Measurements from ENCODE around the gene GPER1.
"Not testable (repeated sequence)": the region's sequence is repeated elsewhere in the genome, so short reads cannot be mapped to it uniquely, and the experiment has no call there.

The GPER1 gene

DNA sequence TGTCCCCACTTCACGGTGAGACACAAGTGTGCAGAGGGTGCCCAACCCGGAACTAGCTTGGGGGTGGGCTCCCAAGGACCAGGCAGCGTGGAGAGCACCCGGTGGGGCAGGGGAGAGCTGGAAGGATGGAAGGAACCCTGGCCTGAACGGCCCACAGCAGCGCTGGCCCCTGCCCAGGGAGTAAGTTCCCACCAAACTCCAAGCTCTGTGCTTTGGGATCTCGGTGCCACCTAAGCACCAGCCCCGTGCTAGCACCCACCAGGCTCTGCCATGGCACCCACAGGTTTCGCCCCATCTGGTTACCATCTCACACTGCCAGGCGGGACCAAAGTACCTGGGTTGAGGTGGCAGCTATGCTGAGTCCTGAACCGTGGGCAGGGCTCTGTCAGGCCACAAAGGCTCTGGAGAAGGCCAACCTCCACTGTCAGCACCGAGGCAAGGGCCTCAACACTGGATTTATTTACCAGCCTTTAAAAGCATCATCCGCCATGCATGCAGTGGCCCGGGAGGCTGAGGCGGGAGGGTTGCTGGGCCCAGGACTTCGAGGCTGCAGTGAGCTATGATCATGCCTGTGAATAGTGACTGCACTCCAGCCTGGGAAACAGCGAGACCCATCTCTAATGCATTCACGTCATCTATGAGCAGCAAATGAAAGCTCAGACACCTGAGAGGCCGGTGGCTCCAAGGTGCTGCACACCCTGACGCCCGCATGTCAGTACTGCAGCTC, 16.0 kb downstream of the GPER1 start:
- DNase-seq (ENCODE audit: low read depth): no peak

DNA sequence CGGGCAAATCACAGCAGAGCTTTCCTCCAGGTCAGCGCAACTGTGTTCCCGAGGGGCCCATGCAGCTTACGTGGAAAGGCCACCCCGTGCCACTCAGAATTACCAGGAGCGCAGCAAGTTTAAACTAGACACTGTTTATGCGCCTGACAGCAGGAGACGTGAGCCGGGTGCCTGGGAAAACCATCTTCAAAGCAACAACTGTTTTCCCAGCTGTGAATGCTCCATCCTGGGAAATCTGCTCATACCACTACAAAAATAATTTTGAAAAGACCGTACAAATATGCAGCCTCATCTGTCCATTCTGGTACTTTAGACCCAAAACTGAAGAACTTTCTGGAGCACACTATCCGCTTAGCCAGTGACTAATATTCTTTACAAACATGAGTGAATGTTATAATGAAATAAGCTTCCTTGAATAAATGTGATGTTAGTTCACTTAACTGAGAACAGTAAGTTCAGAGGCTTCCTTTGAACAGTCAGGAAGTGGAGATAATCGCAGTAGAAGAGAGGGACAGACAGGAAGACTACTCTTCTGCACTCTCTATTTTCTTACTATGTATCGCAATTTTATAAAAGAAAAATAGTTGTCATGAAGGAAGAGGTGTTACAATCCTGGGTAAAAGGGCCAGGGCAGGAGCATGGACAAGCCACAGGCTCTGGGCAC, 16.7 kb downstream of the GPER1 start:
- DNase-seq (ENCODE audit: low read depth): no peak

- no peak for DNase-seq (ENCODE audit: low read depth)
These were observed 17.3 kb downstream of the GPER1 start for GRCh38 chr7:1105189-1105588.

DNA sequence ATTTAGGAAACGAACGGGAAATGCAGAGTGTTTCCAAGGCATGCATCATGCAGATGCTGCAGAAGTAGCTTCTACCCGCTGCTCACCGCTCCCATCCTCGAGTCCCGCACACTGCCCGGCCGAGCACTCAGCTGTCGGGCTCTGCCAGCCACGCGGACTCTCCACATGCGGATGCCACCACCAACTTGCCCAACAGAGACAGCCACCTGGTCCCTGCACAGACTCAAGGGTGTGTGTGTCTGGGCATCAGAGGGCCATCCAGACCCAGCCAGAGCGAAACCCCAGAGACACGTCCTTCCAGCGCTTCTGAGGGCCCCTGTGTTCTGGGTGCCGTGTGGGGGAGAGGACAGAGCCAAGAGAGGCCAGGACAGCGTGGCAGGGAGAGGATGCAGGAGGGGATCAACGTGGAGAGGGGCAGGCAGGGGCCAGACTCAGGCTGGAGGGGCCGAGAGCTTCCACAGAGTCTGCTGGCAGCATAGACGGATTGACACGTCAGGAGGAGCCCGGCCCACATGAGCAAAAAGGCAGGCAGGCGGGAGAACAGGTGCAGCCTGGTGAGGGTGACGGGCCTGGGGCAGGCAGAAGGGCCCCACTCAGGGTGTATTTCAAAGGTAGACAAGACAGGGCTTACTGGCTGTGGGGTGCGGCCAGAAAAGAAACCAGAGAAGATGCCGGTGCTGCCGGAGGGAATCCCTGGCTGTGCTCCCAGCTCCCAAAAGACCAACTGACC, 18.3 kb downstream of the GPER1 start:
- no peak for DNase-seq (ENCODE audit: low read depth)

- DNase-seq (ENCODE audit: low read depth): no peak
These were observed 19.0 kb downstream of the GPER1 start for GRCh38 chr7:1106793-1107421.

- no peak for DNase-seq (ENCODE audit: low read depth)
These were observed 20.5 kb downstream of the GPER1 start for GRCh38 chr7:1108264-1108920.

DNA sequence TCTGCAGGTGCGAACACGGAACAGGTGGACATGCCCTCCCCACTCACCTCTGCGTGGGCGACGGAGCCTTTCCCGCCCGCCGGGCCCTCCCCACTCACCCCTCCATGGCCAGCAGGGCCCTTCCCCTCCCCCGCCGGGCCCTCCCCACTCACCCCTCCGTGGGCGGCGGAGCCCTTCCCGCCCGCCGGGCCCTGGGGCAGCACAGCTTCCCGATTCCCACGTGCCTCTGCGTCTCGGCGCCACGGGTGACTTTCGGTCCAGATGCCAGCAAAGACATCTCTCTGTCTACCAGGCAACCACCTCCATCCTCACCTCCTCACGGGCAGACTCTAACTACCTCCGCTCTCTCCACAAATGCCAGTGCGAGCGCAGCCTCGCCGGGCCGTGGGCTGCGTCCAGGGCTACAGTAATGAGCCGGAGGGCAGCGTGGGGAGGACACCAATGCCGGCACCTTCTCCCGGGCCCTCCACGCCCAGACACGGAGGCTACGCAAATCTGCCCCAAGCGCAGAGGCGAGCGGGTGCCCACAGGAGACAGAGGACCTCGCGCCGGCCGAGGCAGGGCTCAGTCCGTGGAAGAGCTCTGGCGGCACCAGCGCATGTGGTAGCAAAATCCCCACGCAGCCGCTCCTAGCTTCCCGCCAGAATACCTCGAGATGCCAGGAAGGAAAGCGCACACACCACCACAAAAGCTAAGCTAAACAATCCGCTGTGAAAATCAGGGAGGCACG, 21.8 kb downstream of the GPER1 start:
- no peak for DNase-seq (ENCODE audit: low read depth)

DNA sequence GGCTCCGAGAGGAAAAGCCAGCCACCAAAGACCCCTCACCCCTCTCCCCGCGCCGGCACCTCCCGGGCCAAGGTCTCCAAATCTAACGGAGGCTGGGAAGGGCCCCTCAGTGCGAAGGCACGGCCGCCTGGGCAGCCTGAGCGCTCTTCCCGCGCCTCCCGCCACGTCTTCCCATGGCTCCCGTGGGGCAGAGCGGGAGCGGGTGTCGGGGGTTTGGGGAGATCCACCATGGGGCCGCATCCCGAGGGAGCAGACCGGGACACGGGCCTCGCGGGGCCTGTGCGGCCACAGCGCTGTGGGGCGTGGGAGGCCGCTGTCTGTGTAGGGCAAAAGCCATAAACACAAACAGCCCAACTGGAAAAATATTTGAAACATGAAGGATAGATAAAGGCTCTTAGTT, 22.4 kb downstream of the GPER1 start:
- DNase-seq (ENCODE audit: low read depth): no peak

GRCh38 chr7:1111156-1111555, 23.2 kb downstream of the GPER1 start:
- no peak for DNase-seq (ENCODE audit: low read depth)

DNA sequence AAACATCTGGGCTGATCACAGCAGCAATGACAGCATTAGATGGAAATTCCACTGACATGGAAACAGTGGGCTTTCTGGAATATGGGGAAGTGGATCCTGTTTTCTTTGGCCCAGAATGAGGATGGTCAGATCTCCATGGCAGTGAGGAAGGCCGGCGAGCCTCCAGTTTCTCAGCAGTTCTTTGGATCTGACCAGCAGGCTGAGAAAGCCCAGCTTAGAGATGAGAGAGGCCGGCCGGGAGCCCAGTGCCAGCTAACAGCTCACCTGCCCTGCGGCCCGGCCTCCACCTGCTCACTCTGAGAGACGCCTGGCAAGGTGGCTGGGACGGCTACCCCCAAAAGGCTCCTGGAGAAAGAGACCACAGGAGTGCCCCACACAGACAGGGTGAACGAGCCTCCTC, 24.2 kb downstream of the GPER1 start:
- DNase-seq (ENCODE audit: low read depth): no peak

DNA sequence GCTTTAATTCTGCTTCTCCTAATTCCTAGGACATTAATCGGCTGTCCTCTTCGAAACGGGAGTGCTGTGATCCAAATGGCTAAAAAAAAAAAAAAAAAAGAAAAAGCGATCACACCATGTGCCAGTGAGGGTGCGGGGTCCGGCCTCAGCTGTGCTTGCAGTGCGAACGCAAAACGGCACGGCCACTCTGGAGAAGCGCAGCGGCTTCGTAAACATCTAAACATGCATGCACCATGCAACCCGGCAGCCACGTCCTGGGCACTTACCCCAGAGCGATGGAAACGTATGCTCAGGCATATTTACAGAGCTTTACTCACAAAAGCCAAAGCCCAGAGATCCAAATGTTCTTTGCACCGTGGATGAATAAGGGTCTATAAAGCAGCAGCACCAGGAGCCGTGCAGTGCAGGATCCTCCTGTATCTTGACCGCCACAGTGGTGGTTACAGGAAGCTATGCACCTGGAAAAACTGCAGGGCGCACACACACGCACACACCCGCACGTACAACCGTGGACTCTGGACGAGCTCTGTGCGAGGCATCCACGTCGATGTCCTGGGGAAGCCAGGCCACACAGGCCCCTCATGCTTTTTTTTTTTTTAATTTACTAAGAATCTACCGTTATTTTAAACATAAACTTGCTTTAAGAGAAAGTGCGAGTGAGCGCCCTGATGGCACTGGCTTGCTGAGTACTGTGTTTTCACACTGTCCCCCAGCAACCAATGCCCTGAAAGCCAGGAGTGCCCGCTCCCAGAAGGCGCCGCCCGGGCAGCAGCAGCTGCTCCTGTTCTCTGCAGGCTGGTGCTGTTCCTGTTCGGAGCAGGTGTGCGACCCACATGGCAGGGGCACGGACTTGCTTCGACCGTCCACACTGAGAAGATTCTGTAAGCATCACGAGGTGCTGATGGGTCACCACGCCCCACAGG, 25.0 kb downstream of the GPER1 start:
- DNase-seq (ENCODE audit: low read depth): no peak

DNA sequence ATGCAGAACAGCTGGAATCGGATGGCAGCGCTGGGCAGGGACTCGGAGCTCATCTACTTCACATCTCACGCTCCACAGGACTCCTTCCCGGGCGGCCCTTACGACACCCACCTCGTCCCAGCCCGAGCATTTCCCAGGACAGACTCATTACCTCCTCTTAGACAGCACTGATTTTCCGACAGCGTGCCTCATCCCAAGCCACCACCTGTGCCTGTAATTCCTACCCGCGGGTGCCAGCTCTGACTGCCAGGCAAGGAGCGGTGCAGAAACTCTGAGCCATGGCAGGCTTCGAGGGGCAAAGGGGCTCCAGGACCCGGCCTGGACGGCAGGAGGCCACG, 25.6 kb downstream of the GPER1 start:
- DNase-seq (ENCODE audit: low read depth): no peak

DNA sequence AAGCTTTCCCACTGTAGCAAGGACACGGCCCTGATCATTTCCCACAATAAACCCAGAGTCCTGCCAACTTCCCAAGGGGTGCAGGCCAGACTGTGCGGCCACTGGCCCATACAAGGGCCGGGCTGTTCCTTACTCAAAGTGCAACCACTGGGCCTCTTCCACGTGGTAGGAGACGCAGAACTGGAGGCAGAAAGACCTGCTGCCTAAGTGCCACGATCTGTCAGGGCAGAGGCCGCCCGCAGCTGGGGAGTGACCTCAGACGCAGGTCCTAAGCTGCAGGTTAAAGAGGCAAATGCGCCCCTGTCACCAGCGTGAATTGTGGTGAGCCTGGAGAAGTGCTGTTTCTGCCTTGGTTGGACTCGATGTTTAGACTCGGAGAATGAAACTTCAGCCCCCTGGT, 26.2 kb downstream of the GPER1 start:
- no peak for DNase-seq (ENCODE audit: low read depth)

DNA sequence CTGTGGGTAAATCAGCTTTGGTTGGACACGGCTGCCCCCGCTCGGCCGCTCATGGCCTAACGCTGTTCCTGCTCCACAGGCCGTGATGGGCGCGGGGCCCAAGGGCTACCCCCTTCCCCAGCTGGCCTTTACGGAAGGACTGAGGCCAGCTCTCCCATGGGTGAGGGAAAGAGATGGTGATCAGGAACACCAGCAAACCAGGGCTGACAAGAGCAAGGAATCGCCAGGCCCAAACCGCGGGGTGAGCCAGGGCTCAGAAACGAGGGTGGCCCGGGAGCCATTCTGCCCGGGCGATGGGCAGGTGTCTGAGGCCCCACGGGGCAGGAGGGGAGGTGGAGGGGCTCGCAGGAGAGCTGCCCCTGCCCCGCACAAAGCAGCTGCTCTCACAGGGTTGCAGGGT, 26.6 kb downstream of the GPER1 start:
- no peak for DNase-seq (ENCODE audit: low read depth)

- DNase-seq (ENCODE audit: low read depth): not testable (repeated sequence)
These were observed 27.5 kb downstream of the GPER1 start for GRCh38 chr7:1115171-1116045.

DNA sequence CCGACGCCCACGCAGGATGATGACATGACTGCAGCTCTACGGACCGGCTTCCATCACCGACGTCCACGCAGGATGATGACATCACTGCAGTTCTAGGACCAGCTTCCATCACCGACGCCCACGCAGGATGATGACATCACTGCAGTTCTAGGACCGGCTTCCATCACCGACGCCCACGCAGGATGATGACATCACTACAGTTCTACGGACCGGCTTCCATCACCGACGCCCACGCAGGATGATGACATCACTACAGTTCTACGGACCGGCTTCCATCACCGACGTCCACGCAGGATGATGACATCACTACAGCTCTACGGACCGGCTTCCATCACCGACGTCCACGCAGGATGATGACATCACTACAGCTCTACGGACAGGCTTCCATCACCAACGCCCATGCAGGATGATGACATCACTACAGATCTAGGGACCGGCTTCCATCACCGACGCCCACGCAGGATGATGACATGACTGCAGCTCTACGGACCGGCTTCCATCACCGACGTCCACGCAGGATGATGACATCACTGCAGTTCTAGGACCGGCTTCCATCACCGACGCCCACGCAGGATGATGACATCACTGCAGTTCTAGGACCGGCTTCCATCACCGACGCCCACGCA, 28.6 kb downstream of the GPER1 start:
- DNase-seq (ENCODE audit: low read depth): not testable (repeated sequence)

GRCh38 chr7:1117321-1117928, 29.5 kb downstream of the GPER1 start:
- no peak for DNase-seq (ENCODE audit: low read depth)

DNA sequence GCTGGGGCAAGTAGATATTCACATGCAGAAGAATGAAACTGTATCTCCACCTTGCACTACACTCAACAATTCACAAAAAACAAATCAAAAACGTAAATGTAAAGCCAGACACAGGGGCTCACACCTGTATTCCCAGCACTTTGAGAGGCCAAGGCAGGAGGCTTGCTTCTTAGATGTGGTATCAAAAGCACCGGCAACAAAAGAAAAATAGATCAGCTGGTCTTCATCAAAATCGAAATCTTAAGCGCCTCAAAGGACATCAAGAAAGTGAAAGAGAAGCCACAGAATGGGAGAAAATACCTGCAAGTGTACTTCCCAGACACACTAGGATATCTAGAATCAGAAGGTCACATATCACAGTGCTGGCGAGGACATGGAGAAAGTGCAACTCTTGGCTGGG, 31.3 kb downstream of the GPER1 start:
- no peak for DNase-seq (ENCODE audit: low read depth)

GRCh38 chr7:1120791-1121190, 32.9 kb downstream of the GPER1 start:
- DNase-seq (ENCODE audit: low read depth): no peak

Measured in activated T-cell treated with anti-CD3 and anti-CD28 coated beads for 1 hour (primary cell).